NCI-H1436 (cell line): ENCODE measurements around the gene ISLR2.

Experiments
- DNase-seq: peaks from one replicate; lab custom pipeline; 2025; lab: John Stamatoyannopoulos, UW

Gene ISLR2

GRCh38 chr15:74128785-74129585 lies 1.4 kb upstream of the ISLR2 start:
- no peak for DNase-seq

DNA sequence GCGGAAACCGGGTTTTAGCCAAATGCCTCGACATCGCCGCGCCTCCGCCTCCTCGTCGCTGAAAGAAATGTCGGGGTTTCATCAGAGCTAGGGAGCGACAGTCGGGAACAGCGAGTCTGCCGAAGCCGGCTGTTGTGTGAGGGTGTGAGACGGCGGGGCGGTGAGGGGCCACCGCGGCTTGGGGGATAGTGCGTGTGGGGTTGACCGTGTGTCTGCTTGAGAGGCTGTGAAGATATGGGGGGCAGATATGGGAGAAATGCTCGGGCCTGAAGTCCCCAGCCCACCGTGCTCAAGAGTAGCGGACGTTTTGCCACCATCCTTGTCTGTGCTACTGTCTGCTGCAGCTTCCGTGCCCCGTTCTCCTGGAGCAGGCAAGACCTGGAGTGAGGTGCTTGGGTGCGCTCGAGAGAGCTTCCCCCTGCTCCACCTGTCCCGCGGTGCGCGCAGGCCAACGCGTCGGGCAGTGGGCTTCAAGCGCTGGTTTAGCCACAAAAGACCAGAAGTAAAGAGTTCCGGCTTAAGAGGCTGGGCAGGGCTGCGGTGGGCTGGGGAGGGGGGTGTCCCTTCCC lies 716 bp upstream of the ISLR2 start:
- DNase-seq: no peak

GRCh38 chr15:74130849-74131627 lies 652 bp downstream of the ISLR2 start:
- DNase-seq: no peak

GRCh38 chr15:74131628-74132413 lies 1.4 kb downstream of the ISLR2 start:
- DNase-seq: no peak

- DNase-seq: no peak
Observed at GRCh38 chr15:74132681-74133651, 2.6 kb downstream of the ISLR2 start.

GRCh38 chr15:74133694-74134386 lies 3.5 kb downstream of the ISLR2 start:
- no peak for DNase-seq

DNA sequence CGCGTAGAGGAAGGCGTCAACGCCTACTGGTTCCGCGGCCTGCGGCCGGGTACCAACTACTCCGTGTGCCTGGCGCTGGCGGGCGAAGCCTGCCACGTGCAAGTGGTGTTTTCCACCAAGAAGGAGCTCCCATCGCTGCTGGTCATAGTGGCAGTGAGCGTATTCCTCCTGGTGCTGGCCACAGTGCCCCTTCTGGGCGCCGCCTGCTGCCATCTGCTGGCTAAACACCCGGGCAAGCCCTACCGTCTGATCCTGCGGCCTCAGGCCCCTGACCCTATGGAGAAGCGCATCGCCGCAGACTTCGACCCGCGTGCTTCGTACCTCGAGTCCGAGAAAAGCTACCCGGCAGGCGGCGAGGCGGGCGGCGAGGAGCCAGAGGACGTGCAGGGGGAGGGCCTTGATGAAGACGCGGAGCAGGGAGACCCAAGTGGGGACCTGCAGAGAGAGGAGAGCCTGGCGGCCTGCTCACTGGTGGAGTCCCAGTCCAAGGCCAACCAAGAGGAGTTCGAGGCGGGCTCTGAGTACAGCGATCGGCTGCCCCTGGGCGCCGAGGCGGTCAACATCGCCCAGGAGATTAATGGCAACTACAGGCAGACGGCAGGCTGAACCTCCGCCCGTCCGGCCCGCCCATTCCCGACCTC lies 4.1 kb downstream of the ISLR2 start:
- no peak for DNase-seq

- DNase-seq: no peak
Observed at GRCh38 chr15:74135041-74135565, 4.7 kb downstream of the ISLR2 start.

GRCh38 chr15:74136540-74136813 lies 6.1 kb downstream of the ISLR2 start:
- no peak for DNase-seq

GRCh38 chr15:74136814-74137536 lies 6.6 kb downstream of the ISLR2 start:
- DNase-seq: no peak

DNA sequence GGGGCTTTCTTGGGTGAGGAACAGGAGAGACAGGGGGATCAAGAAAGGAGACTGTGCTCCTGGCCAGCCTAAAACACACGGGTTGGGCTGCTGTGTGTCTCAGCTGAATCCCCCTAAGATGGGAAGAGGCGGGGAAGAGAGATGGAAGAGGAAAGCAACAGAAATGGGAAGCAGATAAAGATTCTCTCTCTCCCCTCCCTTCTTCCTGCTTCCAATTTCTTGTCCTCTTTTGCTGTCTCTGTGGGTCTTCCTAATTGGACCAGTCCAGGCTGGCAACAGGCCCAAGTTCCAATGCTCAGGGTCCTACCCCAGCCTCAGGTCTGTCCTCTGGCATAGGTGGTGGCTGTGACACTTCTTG lies 7.1 kb downstream of the ISLR2 start:
- DNase-seq: no peak

DNA sequence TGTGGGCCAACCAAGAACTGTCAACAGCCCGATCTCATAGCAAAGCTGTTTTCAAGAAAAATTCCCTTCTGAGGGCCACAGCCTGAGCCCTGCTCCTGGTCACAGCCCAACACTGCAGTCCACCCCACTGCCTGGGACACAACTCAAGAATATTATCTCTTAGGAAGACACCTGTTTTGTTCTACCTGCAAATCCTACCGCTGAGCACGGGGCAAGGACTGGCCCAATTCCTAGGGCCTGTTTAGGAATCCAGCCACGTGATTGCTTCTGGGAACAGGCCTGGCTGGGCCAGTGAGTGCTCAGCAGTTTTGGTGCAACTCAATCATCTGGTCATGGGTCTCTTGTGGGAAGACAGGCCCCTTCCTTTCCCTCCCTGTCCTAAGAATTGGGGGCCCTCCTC lies 8.3 kb downstream of the ISLR2 start:
- no peak for DNase-seq

GRCh38 chr15:74141591-74141990 lies 11.2 kb downstream of the ISLR2 start:
- DNase-seq: no peak

GRCh38 chr15:74144153-74144775 lies 13.9 kb downstream of the ISLR2 start:
- peak; percentile 64 for DNase-seq

DNA sequence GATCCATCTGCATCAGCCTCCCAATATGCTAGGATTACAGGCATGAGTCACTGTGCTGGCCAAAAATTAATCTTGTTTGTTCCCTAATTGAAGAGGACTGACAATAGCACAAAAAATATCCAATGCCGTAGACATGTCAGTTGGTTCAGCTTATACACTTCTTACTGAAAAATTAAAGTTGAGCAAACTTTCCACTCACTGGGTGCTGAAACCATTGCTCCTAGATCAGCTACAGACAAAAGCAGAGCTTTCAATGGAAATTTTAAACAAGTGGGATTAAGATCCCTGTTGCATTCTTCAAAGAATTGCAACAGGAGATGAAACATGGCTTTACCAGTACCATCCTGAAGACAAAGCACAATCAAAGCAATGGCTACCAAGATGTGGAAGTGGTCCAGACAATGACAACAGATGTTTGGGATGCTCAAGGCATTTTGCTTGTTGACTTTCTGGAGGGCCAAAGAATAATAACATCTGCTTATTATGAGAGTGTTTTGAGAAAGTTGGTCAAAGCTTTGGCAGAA lies 16.0 kb downstream of the ISLR2 start:
- DNase-seq: no peak

DNA sequence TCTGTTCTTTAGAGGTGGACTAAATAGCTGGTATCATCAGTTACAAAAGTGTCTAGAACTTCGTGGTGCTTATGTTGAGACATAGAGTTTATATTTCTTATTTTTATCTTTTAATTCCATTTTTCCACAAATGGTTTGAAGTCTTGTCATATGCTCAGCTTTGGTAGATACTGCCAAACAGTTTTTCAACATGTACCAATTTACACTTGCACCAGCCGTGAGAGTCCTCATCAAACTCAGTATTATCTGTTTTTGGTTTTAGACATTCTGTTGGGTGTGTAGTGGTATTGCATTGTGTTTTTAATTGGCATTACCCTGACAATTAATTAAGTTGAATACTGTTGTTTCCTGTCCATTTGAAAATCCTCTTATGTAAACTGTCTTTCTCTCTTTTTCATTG lies 16.7 kb downstream of the ISLR2 start:
- no peak for DNase-seq

GRCh38 chr15:74155766-74156417 lies 25.5 kb downstream of the ISLR2 start:
- DNase-seq: no peak
